SU-DHL-6 (cell line): ENCODE measurements around the gene ZNF622.
A peak's percentile ranks its signal among the peaks of the same experiment; 100 is the strongest.

Experiments
- H2AFZ ChIP-seq: fragments of 200-600 bp; sonication (generic); 2 replicates; pipeline ENCODE4 v1.6.1; 2014; ENCODE audit warnings: low read depth, mild to moderate bottlenecking, moderate library complexity, mixed read lengths, antibody characterized with exemption, low read length; ENCODE audit not compliant: severe bottlenecking
- H3F3A ChIP-seq: fragments of 200-600 bp; shearing (Covaris generic); 2 replicates; pipeline ENCODE4 v1.6.0; 2016; ENCODE audit warnings: antibody characterized with exemption, mild to moderate bottlenecking; ENCODE audit not compliant: insufficient read depth
- H3K27ac ChIP-seq: fragments of 200-600 bp; sonication (generic); 2 replicates; pipeline ENCODE4 v1.5.1; 2016; ENCODE audit warnings: low read depth, mild to moderate bottlenecking, low read length, moderate library complexity, mixed read lengths
- H3K27me3 ChIP-seq: fragments of 200-600 bp; sonication (generic), shearing (Covaris generic); 2 replicates; pipeline ENCODE4 v1.6.0; 2014; ENCODE audit warnings: mild to moderate bottlenecking, low read length
- H3K36me3 ChIP-seq: fragments of 200-600 bp; sonication (generic); 2 replicates; pipeline ENCODE4 v1.6.1; 2014; ENCODE audit warnings: mild to moderate bottlenecking, low read length, mixed read lengths
- H3K4me2 ChIP-seq: fragments of 300-600, 200-600 bp; shearing (Covaris generic), sonication (generic); 2 replicates; pipeline ENCODE4 v1.6.0; 2014; ENCODE audit warnings: low read length, low read depth, mild to moderate bottlenecking; ENCODE audit not compliant: poor library complexity, severe bottlenecking
- H3K4me3 ChIP-seq: fragments of 200-600 bp; sonication (generic); 2 replicates; pipeline ENCODE4 v1.5.1; 2014; ENCODE audit warnings: antibody characterized with exemption, low read length, mild to moderate bottlenecking, mixed read lengths; ENCODE audit not compliant: insufficient read depth, poor library complexity, severe bottlenecking
- H3K79me2 ChIP-seq: fragments of 200-600 bp; sonication (generic); 2 replicates; pipeline ENCODE4 v1.6.1; 2014; ENCODE audit warnings: mild to moderate bottlenecking, low read length, moderate library complexity; ENCODE audit not compliant: insufficient read depth
- H3K9ac ChIP-seq: fragments of 200-600 bp; sonication (generic); 2 replicates; pipeline ENCODE4 v1.7.0; 2014; ENCODE audit warnings: mild to moderate bottlenecking, low read length
- H3K9me2 ChIP-seq: fragments of 200-600 bp; sonication (generic); replicated peaks from 2 replicates; pipeline ENCODE4 v1.6.1; 2014; ENCODE audit warnings: low read length; ENCODE audit not compliant: insufficient read depth
- H3K9me3 ChIP-seq: fragments of 200-600 bp; sonication (generic); 2 replicates; pipeline ENCODE4 v1.6.1; 2014; ENCODE audit warnings: low read length, mixed read lengths; ENCODE audit not compliant: insufficient read depth
- H4K20me1 ChIP-seq: fragments of 200-600 bp; sonication (generic); 2 replicates; pipeline ENCODE4 v1.6.1; 2014; ENCODE audit warnings: low read depth, mild to moderate bottlenecking, antibody characterized with exemption, low read length, moderate library complexity, mixed read lengths
- CTCF ChIP-seq: fragments of 200-600 bp; sonication (generic); IDR thresholded peaks from one replicate; pipeline ENCODE4 v1.5.1; 2017; ENCODE audit warnings: antibody characterized with exemption, mild to moderate bottlenecking, low read length, moderate library complexity; ENCODE audit not compliant: insufficient read depth, poor library complexity, severe bottlenecking
- EZH2phosphoT487 ChIP-seq: fragments of 200-600 bp; sonication (generic), shearing (Covaris generic); conservative IDR thresholded peaks from 2 replicates; pipeline ENCODE4 v1.6.1; 2018; ENCODE audit warnings: mild to moderate bottlenecking, antibody characterized with exemption, low read length, moderate library complexity, mixed read lengths

Gene ZNF622

GRCh38 chr5:16457451-16457850, 8.1 kb downstream of the ZNF622 start:
- H3F3A ChIP-seq, result 0 out of 2 replicates have a peak, but pooled peaks cover 7% of the 10 kb centered on the region
- no peak overlapping the region for H3K9ac ChIP-seq
- H3K4me3 ChIP-seq, result no peak overlapping the region
- H3K9me3 ChIP-seq, result no peaks in the 10 kb centered on the region
- no peak overlapping the region for H3K27ac ChIP-seq
- peaks cover 52% of the 10 kb centered on the region; the same call in 1 of the 2 replicates for H3K36me3 ChIP-seq
- H3K27me3 ChIP-seq, result no peaks in the 10 kb centered on the region
- H3K9me2 ChIP-seq, result no peaks in the 10 kb centered on the region
- no peak overlapping the region for H3K4me2 ChIP-seq
- H3K79me2 ChIP-seq, result peaks cover 56% of the 10 kb centered on the region
- H4K20me1 ChIP-seq, result peaks cover 19% of the 10 kb centered on the region; the same call in 1 of the 2 replicates
- no peak overlapping the region for H2AFZ ChIP-seq
- no peak for TF ChIP-seq EZH2phosphoT487
- no peak for TF ChIP-seq CTCF

- Histone ChIP-seq H2AFZ (no peak overlapping the region), H3F3A (0 out of 2 replicates have a peak, but pooled peaks cover 7% of the 10 kb centered on the region), H3K9me3 (no peaks in the 10 kb centered on the region), H3K9me2 (no peaks in the 10 kb centered on the region), H3K9ac (no peak overlapping the region), H3K79me2 (peaks cover 50% of the 10 kb centered on the region), H3K27me3 (no peaks in the 10 kb centered on the region), H3K4me3 (no peak overlapping the region), H3K4me2 (no peak overlapping the region), H3K36me3 (peaks cover 55% of the 10 kb centered on the region; the same call in 1 of the 2 replicates), H3K27ac (no peak overlapping the region), H4K20me1 (peaks cover 19% of the 10 kb centered on the region; the same call in 1 of the 2 replicates)
- TF ChIP-seq EZH2phosphoT487, result no peak
- peak; percentile 64 for TF ChIP-seq CTCF
These were observed 9.3 kb downstream of the ZNF622 start for GRCh38 chr5:16456103-16456832.

GRCh38 chr5:16455668-16456067, 9.9 kb downstream of the ZNF622 start:
- Histone ChIP-seq H2AFZ (no peak overlapping the region), H3K9me3 (no peaks in the 10 kb centered on the region), H3K36me3 (peaks cover 55% of the 10 kb centered on the region), H3K9me2 (no peaks in the 10 kb centered on the region), H3K79me2 (peaks cover 44% of the 10 kb centered on the region), H3K4me2 (no peak overlapping the region), H3F3A (0 out of 2 replicates have a peak, but pooled peaks cover 7% of the 10 kb centered on the region), H3K4me3 (no peak overlapping the region), H4K20me1 (peaks cover 19% of the 10 kb centered on the region; the same call in 1 of the 2 replicates), H3K9ac (no peak overlapping the region), H3K27ac (no peak overlapping the region), H3K27me3 (no peaks in the 10 kb centered on the region)
- no peak for TF ChIP-seq EZH2phosphoT487
- no peak for TF ChIP-seq CTCF
